ENCODE results near the gene SURF4.

- TF ChIP-seq RAD21 (IDR thresholded peaks at IDR 0.05; ENCODE audit: low read depth) = no peak
- TF ChIP-seq YY1 (IDR thresholded peaks at IDR 0.05; ENCODE audit: low read depth) = no peak
- TF ChIP-seq TAF1 (IDR thresholded peaks at IDR 0.05; ENCODE audit: low read depth) = no peak
- TF ChIP-seq REST (IDR thresholded peaks at IDR 0.05; ENCODE audit: low read depth) = no peak
- no peak for TF ChIP-seq EGR1 (IDR thresholded peaks at IDR 0.05)
- no peak for TF ChIP-seq USF1 (IDR thresholded peaks at IDR 0.05)
- no peak for TF ChIP-seq MAX (IDR thresholded peaks at IDR 0.05)
- no peak for TF ChIP-seq ZBTB7A (IDR thresholded peaks at IDR 0.05; ENCODE audit: low read depth)
- TF ChIP-seq CREB1 (IDR thresholded peaks at IDR 0.05; ENCODE audit: low read depth) = no peak
- no peak for TF ChIP-seq NFIC (IDR thresholded peaks at IDR 0.05)
These were observed 7.5 kb downstream of the SURF4 start for GRCh38 chr9:133368249-133368881.

Data from Ishikawa (cell line).